Measurements from ENCODE around the gene CTCF. TPM values are rescaled to one million over a fixed set of nuclear protein-coding genes. Genes with fewer than 3 reads are reported as not detected.
"Not testable (repeated sequence)": the region's sequence is repeated elsewhere in the genome, so short reads cannot be mapped to it uniquely, and the experiment has no call there.

CTCF gene
- total RNA-seq, 2 donors from 2014 or later = 22.7 to 25.7 TPM

- intact Hi-C loops (cut with DNase I) = no loop called here
- no peak for DNase-seq
- ATAC-seq = no peak
Observed at GRCh38 chr16:67531247-67531646, 31.1 kb upstream of the CTCF start.

- intact Hi-C loops (cut with DNase I) = no loop called here
- no peak for ATAC-seq
- DNase-seq = no peak
Observed at GRCh38 chr16:67533024-67533560, 29.2 kb upstream of the CTCF start.

GRCh38 chr16:67533987-67534386 lies 28.3 kb upstream of the CTCF start:
- intact Hi-C loops (cut with DNase I); ATAC-seq; DNase-seq: not testable (repeated sequence)

GRCh38 chr16:67534431-67534830 lies 27.9 kb upstream of the CTCF start:
- ATAC-seq (no peak), DNase-seq (no peak)
- intact Hi-C loops (cut with DNase I) = no loop called here

- DNase-seq (no peak), ATAC-seq (no peak)
- intact Hi-C loops (cut with DNase I) = no loop called here
Observed at GRCh38 chr16:67535201-67535600, 27.1 kb upstream of the CTCF start.

GRCh38 chr16:67537270-67537635 lies 25.1 kb upstream of the CTCF start:
- intact Hi-C loops (cut with DNase I) = no loop called here
- ATAC-seq = peak; percentile 79 to 82
- DNase-seq = peak; percentile 84

- DNase-seq (peak; percentile 84), ATAC-seq (peak; percentile 60 to 64)
- intact Hi-C loops (cut with DNase I) = no loop called here
Observed at GRCh38 chr16:67537636-67538591, 24.4 kb upstream of the CTCF start.

- ATAC-seq (no peak), DNase-seq (no peak)
- intact Hi-C loops (cut with DNase I) = no loop called here
Observed at GRCh38 chr16:67538666-67539101, 23.6 kb upstream of the CTCF start.

- intact Hi-C loops (cut with DNase I) = no loop called here
- ATAC-seq (no peak), DNase-seq (no peak)
Observed at GRCh38 chr16:67539271-67539670, 23.1 kb upstream of the CTCF start.

- intact Hi-C loops (cut with DNase I) = no loop called here
- DNase-seq = no peak
- no peak for ATAC-seq
Observed at GRCh38 chr16:67539691-67540635, 22.4 kb upstream of the CTCF start.

GRCh38 chr16:67540756-67541155 lies 21.6 kb upstream of the CTCF start:
- no peak for ATAC-seq
- intact Hi-C loops (cut with DNase I) = no loop called here
- no peak for DNase-seq

- intact Hi-C loops (cut with DNase I) = no loop called here
- no peak for ATAC-seq
- DNase-seq = peak; percentile 43
Observed at GRCh38 chr16:67541391-67542263, 20.7 kb upstream of the CTCF start.

GRCh38 chr16:67542464-67542863 lies 19.9 kb upstream of the CTCF start:
- ATAC-seq (peak; percentile 9 to 21), DNase-seq (peak; percentile 75)
- intact Hi-C loops (cut with DNase I) = no loop called here

- DNase-seq = no peak
- ATAC-seq = no peak
- intact Hi-C loops (cut with DNase I) = no loop called here
Observed at GRCh38 chr16:67543036-67543435, 19.3 kb upstream of the CTCF start.

- intact Hi-C loops (cut with DNase I) = no loop called here
- no peak for DNase-seq
- no peak for ATAC-seq
Observed at GRCh38 chr16:67543582-67543981, 18.7 kb upstream of the CTCF start.

- intact Hi-C loops (cut with DNase I) = no loop called here
- DNase-seq (no peak), ATAC-seq (no peak)
Observed at GRCh38 chr16:67544329-67544841, 17.9 kb upstream of the CTCF start.

GRCh38 chr16:67544844-67545664 lies 17.3 kb upstream of the CTCF start:
- intact Hi-C loops (cut with DNase I) = no loop called here
- no peak for DNase-seq
- no peak for ATAC-seq

GRCh38 chr16:67545665-67546024 lies 16.7 kb upstream of the CTCF start:
- ATAC-seq = no peak
- DNase-seq = no peak
- intact Hi-C loops (cut with DNase I) = no loop called here
